GM12801 (cell line): ENCODE results near the gene ATOX1.

Source experiments
- CTCF ChIP-seq: IDR thresholded peaks from one replicate; pipeline ENCODE4 v1.5.1; 2011; ENCODE audit warnings: control low read depth; ENCODE audit not compliant: insufficient read length; ENCODE audit errors: extremely low read depth

The ATOX1 gene

GRCh38 chr5:151717416-151717815 is 41.0 kb downstream of the ATOX1 start:
- TF ChIP-seq CTCF = no peak

DNA sequence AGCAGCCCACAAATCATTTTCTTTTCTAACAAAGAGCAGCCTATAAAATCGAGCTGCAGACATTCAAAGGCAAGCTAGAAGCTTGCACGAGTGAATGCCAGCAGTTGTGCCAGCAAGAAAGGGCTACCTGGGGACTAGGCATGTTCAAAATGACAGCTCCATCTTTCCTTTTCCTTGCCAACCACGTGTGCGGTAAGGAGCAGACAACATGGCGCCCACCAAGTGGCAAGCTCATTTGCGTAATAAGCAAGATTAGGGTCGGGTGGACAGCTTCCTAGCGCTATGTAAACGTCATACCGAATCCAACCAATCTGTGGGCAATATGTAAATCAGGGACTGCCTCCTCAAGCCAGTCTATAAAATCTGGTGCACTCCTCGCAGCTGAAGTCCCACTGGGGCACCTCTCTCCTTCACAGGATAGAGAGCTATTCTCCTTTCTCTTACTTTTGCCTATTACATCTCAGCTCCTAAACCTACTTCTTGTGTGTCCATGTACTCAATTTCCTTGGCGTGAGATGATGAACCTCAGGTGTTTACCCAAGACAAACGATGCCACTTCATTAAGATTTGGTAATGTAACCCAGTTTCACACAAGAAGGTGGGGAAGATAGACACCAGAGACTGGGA is 49.2 kb downstream of the ATOX1 start:
- no peak for TF ChIP-seq CTCF

- TF ChIP-seq CTCF = no peak
These were observed 50.3 kb downstream of the ATOX1 start for GRCh38 chr5:151708126-151708525.

DNA sequence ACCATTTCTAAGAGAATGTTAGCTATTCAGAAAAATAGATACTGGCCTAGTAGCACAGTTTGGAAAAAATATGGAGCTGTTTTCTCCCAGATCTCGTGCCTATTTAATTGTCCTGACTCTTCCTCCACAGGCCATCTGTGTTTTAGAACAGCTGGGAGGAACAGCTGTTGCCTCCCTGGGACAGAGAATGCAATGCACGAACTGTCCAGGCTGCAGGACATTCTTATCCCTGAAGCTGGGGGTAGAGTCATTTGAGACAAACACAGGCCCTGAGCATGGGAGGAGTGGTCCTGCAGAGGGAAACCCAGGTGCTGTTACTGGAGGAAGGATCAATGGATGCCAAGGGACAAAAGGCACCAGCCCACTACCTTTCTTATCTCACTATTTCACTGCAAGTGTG is 50.9 kb downstream of the ATOX1 start:
- TF ChIP-seq CTCF = no peak

GRCh38 chr5:151706906-151707305 is 51.5 kb downstream of the ATOX1 start:
- TF ChIP-seq CTCF = no peak

GRCh38 chr5:151703780-151704179 is 54.7 kb downstream of the ATOX1 start:
- no peak for TF ChIP-seq CTCF

- no peak for TF ChIP-seq CTCF
These were observed 55.2 kb downstream of the ATOX1 start for GRCh38 chr5:151703227-151703626.

DNA sequence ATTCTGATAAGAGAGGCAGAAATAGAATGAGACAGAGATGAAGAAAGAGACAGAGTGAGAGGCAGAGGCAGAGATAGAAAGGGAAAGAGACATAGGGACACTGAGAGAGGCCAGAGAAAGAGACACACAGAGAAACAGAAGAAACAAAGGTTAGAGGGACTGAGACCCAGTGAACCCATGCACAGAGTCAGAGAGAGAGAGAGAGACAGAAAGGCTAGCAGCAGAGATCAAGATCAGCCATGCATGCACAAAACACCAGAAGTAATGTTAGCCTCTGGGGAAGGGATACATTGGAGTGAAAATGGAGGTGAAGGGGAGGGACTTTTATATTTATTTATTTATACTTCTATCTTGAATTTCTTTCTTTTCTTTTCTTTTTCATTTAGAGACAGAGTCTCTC is 57.6 kb downstream of the ATOX1 start:
- TF ChIP-seq CTCF = no peak
